ENCODE data around the gene FCN3.
A peak's percentile ranks its signal among the peaks of the same experiment; 100 is the strongest.

DNA sequence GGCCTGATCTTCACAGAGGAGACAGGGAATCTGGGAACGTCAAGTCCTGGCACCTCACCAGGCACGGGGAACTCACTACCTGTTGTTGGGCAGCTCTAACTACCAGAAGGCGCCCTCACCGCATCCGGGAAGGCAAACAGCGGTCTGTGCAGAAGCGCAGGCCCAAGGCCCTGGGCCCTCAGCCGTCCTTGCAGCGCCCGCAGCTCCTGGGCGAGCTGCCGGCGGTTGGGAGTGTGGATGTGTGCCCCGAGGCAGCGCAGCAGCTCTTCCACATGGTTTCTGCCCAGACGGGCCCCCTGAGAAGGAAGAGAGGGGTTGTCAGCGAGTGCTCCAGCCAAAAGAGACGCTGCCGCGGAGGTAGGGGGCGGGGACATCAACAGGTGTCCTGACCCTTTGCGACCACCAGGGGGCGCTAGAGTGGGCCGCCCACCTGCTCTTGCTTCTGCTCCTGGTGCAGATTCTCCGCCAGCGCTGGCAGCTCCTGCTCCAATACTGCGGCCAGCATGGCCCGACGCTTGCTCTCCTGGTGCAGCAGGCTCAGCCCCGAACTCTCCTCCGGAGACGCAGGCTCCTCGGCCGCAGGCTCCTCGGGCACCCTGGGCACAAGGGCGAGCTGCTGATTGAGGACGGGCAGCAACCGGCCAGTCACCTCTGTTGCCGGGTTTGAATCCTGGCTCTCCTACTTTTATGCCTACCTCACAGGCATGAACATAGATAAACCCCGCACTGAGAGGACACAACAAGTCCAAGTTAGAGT, 17.2 kb downstream of the FCN3 start:
- TF ChIP-seq CTCF (IDR thresholded peaks at IDR 0.05; ENCODE audit: insufficient read depth, low read length, poor library complexity, severe bottlenecking) (peak; percentile 58), EZH2phosphoT487 (conservative IDR thresholded peaks at IDR 0.05; ENCODE audit: low read length) (no peak)

Data from SU-DHL-6 (cell line).